ENCODE data around the gene BCL7A. TPM values are rescaled to one million over a fixed set of nuclear protein-coding genes. Genes with fewer than 3 reads are reported as not detected.
"Not testable (repeated sequence)": the region's sequence is repeated elsewhere in the genome, so short reads cannot be mapped to it uniquely, and the experiment has no call there.

Gene BCL7A
- total and polyA plus RNA-seq, 2 donors, result 5.5 to 24.3 TPM

DNA sequence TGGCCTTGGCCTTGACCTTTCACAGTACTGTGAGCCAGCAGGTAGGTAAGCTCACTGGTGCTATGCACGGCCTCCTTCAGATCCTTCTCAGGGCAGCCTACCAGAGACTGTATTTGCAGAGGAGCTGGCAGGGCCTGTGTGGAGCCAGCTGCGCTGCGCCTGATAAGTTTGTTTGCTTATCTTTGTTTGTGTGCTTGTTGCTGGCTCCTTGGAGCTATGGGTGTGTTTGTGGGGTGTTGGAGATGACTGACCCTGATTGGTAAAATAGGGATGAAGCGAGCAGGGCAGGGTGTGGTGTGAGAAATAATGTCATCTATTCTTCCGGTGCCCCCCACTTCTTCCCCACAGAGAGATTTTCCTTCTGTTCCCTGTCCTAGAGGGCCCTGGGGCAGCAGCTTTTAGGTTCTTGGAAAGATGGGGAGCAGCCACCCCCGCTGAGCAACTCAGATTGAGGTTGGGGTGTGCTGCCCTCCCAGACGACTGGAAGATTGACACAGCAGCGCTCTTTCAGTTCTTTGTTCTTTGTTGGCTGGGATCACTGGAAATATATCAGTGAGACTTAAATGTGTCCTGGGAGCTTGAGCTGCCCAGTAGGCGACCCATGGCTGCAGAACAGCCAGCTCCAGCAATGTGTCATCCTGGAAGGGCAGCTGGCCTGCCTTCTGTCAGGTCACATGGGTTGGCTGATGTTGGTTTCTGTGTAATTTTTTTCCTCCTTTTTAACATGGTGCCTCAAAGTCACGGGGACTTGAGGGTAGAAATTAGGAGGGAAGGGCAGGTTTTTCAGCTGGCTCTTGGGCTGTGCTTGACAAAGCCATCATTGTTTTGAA lies 76.5 kb downstream of the BCL7A start:
- DNase-seq (ENCODE audit: low read depth in 6 of 9, low spot score in 9 of 9), result peak in 1 of 9 donors; percentile 34
- Histone ChIP-seq H3K27ac (ENCODE audit: low read depth in 1 of 2, low read length in 1 of 2) (peak overlapping the region; percentile 72 to 87), H3K4me1 (ENCODE audit: control insufficient read depth in 2 of 2, insufficient read depth in 2 of 2, low read length in 2 of 2) (peaks cover 21 to 60% of the 10 kb centered on the region in 2 donors), H3K9me3 (ENCODE audit: control insufficient read depth in 2 of 2, insufficient read depth in 1 of 2, low read length in 1 of 2) (peaks cover 0 to 12% of the 10 kb centered on the region in 2 donors), H3K36me3 (ENCODE audit: control insufficient read depth in 2 of 2, insufficient read depth in 2 of 2, low read length in 1 of 2) (no peaks in the 10 kb centered on the region), H3K4me3 (ENCODE audit: low read length in 2 of 2) (no peak overlapping the region), H3K27me3 (ENCODE audit: control insufficient read depth in 2 of 2, insufficient read depth in 1 of 2, low read length in 1 of 2) (no peaks in the 10 kb centered on the region)
- 70% methylated on average over 10 of the region's 10 CpGs for whole genome bisulfite sequencing

DNA sequence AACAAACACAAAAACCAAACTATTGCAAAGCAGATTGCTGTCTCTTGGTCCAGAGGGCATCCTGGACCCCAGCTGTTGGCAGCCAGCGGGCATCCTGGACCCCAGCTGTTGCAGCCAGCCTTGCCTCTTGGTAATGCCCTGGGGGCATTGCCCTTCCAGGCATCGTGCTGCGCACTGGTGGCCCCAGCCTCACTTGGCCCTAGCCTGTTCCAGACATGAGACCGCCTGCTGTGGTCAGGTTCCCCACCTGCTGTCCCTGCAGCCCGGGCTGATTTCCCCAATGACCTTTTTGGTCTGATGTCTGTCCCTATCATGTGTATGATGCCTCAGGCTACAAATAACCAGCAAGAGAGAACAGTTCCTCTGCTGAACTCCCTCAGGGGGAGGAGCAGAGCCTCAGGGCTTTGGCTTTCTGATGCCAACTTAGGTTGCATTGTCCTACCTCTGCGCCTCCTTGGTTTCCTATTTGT lies 77.6 kb downstream of the BCL7A start:
- H3K27ac ChIP-seq (ENCODE audit: low read depth in 1 of 2, low read length in 1 of 2), result peak overlapping the region; percentile 64 to 72
- peaks cover 0 to 4% of the 10 kb centered on the region in 2 donors for H3K36me3 ChIP-seq (ENCODE audit: control insufficient read depth in 2 of 2, insufficient read depth in 2 of 2, low read length in 1 of 2)
- peaks cover 0 to under 1% of the 10 kb centered on the region in 2 donors for H3K9me3 ChIP-seq (ENCODE audit: control insufficient read depth in 2 of 2, insufficient read depth in 1 of 2, low read length in 1 of 2)
- H3K27me3 ChIP-seq (ENCODE audit: control insufficient read depth in 2 of 2, insufficient read depth in 1 of 2, low read length in 1 of 2), result no peaks in the 10 kb centered on the region
- no peak for DNase-seq (ENCODE audit: low read depth in 6 of 9, low spot score in 9 of 9)
- WGBS, result 88% methylated on average over 6 of the region's 6 CpGs
- no peak overlapping the region for H3K4me3 ChIP-seq (ENCODE audit: low read length in 2 of 2)
- H3K4me1 ChIP-seq (ENCODE audit: control insufficient read depth in 2 of 2, insufficient read depth in 2 of 2, low read length in 2 of 2), result peaks cover 21 to 59% of the 10 kb centered on the region in 2 donors

DNA sequence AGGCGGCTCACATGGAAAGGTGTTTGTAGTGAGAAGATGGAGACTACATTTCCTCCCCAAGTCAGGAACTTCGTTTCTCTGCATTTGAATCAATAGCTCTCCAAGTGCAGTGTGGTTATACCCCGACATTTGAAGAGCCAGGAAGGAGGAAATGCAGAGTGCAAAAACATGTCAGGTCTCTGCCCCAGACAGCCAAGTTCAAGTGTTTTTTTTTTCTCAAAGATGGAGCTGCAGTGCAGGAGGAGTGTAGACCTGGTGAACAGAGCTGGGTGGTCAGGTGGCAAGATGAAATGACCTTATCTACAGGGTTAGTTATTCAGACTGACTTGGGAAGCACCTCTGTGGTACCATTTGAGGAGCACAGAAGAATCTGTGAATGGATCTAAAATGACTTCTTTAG lies 78.2 kb downstream of the BCL7A start:
- no peaks in the 10 kb centered on the region for H3K27me3 ChIP-seq (ENCODE audit: control insufficient read depth in 2 of 2, insufficient read depth in 1 of 2, low read length in 1 of 2)
- 10% methylated on average over 3 of the region's 3 CpGs for WGBS
- no peak overlapping the region for H3K4me3 ChIP-seq (ENCODE audit: low read length in 2 of 2)
- H3K36me3 ChIP-seq (ENCODE audit: control insufficient read depth in 2 of 2, insufficient read depth in 2 of 2, low read length in 1 of 2), result peaks cover 0 to 4% of the 10 kb centered on the region in 2 donors
- no peaks in the 10 kb centered on the region for H3K9me3 ChIP-seq (ENCODE audit: control insufficient read depth in 2 of 2, insufficient read depth in 1 of 2, low read length in 1 of 2)
- H3K27ac ChIP-seq (ENCODE audit: low read depth in 1 of 2, low read length in 1 of 2), result peak overlapping the region; percentile 72 to 82
- DNase-seq (ENCODE audit: low read depth in 6 of 9, low spot score in 9 of 9), result peak in 1 of 9 donors; percentile 75
- peaks cover 23 to 57% of the 10 kb centered on the region in 2 donors for H3K4me1 ChIP-seq (ENCODE audit: control insufficient read depth in 2 of 2, insufficient read depth in 2 of 2, low read length in 2 of 2)

DNA sequence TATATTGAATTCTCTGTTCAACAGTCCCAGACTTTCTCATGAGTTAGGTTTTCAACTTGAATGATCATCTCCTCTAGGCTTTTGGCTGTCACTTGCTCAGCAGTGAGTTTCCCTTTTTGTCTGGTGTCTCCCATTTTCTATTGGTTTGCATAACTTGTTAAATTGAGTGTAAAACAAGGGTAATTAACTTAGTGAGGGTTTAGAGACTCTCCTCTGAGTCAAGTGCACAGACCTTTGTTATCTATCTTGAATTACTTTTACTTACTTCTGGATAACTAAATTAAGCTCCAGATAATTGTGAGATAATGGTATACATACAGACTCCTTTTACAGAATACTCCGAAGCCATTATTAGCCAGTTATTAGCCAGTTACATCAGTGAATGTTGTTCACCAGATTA lies 78.9 kb downstream of the BCL7A start:
- Histone ChIP-seq H3K9me3 (ENCODE audit: control insufficient read depth in 2 of 2, insufficient read depth in 1 of 2, low read length in 1 of 2) (no peaks in the 10 kb centered on the region), H3K4me1 (ENCODE audit: control insufficient read depth in 2 of 2, insufficient read depth in 2 of 2, low read length in 2 of 2) (peaks cover 26 to 60% of the 10 kb centered on the region in 2 donors), H3K4me3 (ENCODE audit: low read length in 2 of 2) (no peak overlapping the region), H3K36me3 (ENCODE audit: control insufficient read depth in 2 of 2, insufficient read depth in 2 of 2, low read length in 1 of 2) (peaks cover 0 to 4% of the 10 kb centered on the region in 2 donors), H3K27ac (ENCODE audit: low read depth in 1 of 2, low read length in 1 of 2) (peak overlapping the region in 1 of 2 donors; percentile 72), H3K27me3 (ENCODE audit: control insufficient read depth in 2 of 2, insufficient read depth in 1 of 2, low read length in 1 of 2) (no peaks in the 10 kb centered on the region)
- DNase-seq (ENCODE audit: low read depth in 6 of 9, low spot score in 9 of 9), result no peak
- WGBS, result 99% methylated on average over 1 of the region's 1 CpG

DNA sequence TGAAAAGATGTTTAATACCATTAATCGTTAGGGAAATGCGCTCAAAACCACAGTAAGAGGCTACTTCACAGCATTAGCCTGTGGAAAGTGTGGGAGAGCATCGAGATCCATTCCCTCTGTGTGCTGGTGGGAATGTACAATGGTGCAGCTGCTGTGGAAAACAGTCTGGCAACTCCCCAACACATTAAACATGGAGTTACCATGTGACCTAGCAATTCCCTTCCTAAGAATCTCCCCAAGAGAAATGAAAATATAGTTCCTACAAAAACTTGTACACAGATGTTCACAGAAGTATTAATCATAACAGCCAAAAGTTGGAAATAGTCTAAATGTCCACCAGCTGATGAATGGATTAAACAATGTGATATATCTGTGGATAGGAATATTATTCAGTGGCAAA lies 80.6 kb downstream of the BCL7A start:
- Histone ChIP-seq H3K4me3 (ENCODE audit: low read length in 2 of 2) (no peak overlapping the region), H3K36me3 (ENCODE audit: control insufficient read depth in 2 of 2, insufficient read depth in 2 of 2, low read length in 1 of 2) (peaks cover 0 to 4% of the 10 kb centered on the region in 2 donors), H3K9me3 (ENCODE audit: control insufficient read depth in 2 of 2, insufficient read depth in 1 of 2, low read length in 1 of 2) (no peaks in the 10 kb centered on the region), H3K4me1 (ENCODE audit: control insufficient read depth in 2 of 2, insufficient read depth in 2 of 2, low read length in 2 of 2) (peaks cover 28 to 64% of the 10 kb centered on the region in 2 donors), H3K27me3 (ENCODE audit: control insufficient read depth in 2 of 2, insufficient read depth in 1 of 2, low read length in 1 of 2) (no peaks in the 10 kb centered on the region), H3K27ac (ENCODE audit: low read depth in 1 of 2, low read length in 1 of 2) (no peak overlapping the region)
- WGBS, result 97% methylated on average over 3 of the region's 3 CpGs
- no peak for DNase-seq (ENCODE audit: low read depth in 6 of 9, low spot score in 9 of 9)

DNA sequence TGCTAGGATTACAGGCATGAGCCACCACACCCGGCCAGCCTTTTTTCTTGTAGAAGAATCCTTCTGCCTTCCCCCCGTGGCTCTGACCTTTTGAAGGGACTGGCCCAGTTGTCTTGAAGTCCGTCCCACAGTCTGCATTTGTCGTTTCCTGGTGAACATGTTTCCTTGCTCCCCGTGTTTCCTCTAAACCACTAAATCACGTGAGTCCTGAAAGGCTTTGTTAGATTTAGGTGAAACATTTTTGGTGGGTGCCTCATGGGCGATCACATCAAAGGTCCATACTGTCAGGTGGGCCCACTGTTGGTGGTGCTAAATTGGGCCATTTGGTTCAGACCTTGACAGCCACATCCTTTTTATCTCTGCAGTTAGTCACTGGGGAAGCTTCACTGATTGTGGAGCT lies 83.2 kb downstream of the BCL7A start:
- Histone ChIP-seq H3K27ac (ENCODE audit: low read depth in 1 of 2, low read length in 1 of 2) (peak overlapping the region; percentile 19 to 36), H3K4me3 (ENCODE audit: low read length in 2 of 2) (no peak overlapping the region), H3K4me1 (ENCODE audit: control insufficient read depth in 2 of 2, insufficient read depth in 2 of 2, low read length in 2 of 2) (peaks cover 14 to 48% of the 10 kb centered on the region in 2 donors), H3K27me3 (ENCODE audit: control insufficient read depth in 2 of 2, insufficient read depth in 1 of 2, low read length in 1 of 2) (no peaks in the 10 kb centered on the region), H3K9me3 (ENCODE audit: control insufficient read depth in 2 of 2, insufficient read depth in 1 of 2, low read length in 1 of 2) (no peaks in the 10 kb centered on the region), H3K36me3 (ENCODE audit: control insufficient read depth in 2 of 2, insufficient read depth in 2 of 2, low read length in 1 of 2) (peaks cover 0 to 4% of the 10 kb centered on the region in 2 donors)
- DNase-seq (ENCODE audit: low read depth in 6 of 9, low spot score in 9 of 9), result peak in 1 of 9 donors; percentile 63
- WGBS, result 8% methylated on average over 7 of the region's 7 CpGs

DNA sequence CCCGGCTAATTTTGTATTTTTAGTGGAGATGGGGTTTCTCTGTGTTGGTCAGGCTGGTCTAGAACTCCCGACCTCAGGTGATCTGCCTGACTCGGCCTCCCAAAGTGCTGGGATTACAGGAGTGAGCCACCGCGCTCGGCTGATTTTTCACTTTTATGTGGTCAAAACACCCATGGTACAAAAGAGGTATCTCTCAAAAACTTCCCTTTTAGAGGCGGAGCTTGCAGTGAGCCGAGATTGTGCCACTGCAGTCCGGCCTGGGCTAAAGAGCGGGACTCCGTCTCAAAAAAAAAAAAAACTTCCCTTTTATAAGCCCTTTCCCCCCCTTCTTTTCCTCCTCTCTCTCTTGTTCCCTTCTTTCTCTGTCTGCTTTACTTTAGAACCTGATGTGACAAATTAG lies 83.8 kb downstream of the BCL7A start:
- not testable (repeated sequence) for H3K36me3 ChIP-seq (ENCODE audit: control insufficient read depth in 2 of 2, insufficient read depth in 2 of 2, low read length in 1 of 2); DNase-seq (ENCODE audit: low read depth in 6 of 9, low spot score in 9 of 9); H3K9me3 ChIP-seq (ENCODE audit: control insufficient read depth in 2 of 2, insufficient read depth in 1 of 2, low read length in 1 of 2); H3K4me3 ChIP-seq (ENCODE audit: low read length in 2 of 2); H3K27me3 ChIP-seq (ENCODE audit: control insufficient read depth in 2 of 2, insufficient read depth in 1 of 2, low read length in 1 of 2); H3K27ac ChIP-seq (ENCODE audit: low read depth in 1 of 2, low read length in 1 of 2)
- H3K4me1 ChIP-seq (ENCODE audit: control insufficient read depth in 2 of 2, insufficient read depth in 2 of 2, low read length in 2 of 2), result peaks cover 11 to 43% of the 10 kb centered on the region in 2 donors
- WGBS, result 28% methylated on average over 11 of the region's 11 CpGs

DNA sequence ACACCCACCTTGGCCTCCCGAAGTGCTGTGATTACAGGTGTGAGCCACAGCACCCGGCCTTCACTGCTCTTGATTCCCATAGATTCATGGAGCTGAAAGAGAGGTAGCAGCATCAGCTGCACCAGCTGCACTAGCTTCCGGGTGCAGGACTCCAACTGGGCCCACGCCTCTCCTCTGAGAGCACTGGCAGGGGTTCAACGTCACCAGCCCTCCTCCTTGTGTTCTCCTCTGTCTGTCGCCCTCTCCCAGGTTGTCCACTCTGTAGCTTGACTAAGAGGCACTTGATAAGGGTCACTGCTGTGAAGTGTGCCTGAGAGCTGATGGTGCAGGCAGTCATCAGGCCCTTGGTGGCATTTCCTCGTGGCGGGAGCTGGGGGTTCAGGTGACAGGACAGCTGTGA lies 85.2 kb downstream of the BCL7A start:
- Histone ChIP-seq H3K4me1 (ENCODE audit: control insufficient read depth in 2 of 2, insufficient read depth in 2 of 2, low read length in 2 of 2) (peaks cover 11 to 37% of the 10 kb centered on the region in 2 donors), H3K4me3 (ENCODE audit: low read length in 2 of 2) (no peak overlapping the region), H3K27ac (ENCODE audit: low read depth in 1 of 2, low read length in 1 of 2) (no peak overlapping the region), H3K9me3 (ENCODE audit: control insufficient read depth in 2 of 2, insufficient read depth in 1 of 2, low read length in 1 of 2) (no peaks in the 10 kb centered on the region), H3K27me3 (ENCODE audit: control insufficient read depth in 2 of 2, insufficient read depth in 1 of 2, low read length in 1 of 2) (no peaks in the 10 kb centered on the region), H3K36me3 (ENCODE audit: control insufficient read depth in 2 of 2, insufficient read depth in 2 of 2, low read length in 1 of 2) (peaks cover 0 to 4% of the 10 kb centered on the region in 2 donors)
- no peak for DNase-seq (ENCODE audit: low read depth in 6 of 9, low spot score in 9 of 9)
- WGBS, result 96% methylated on average over 8 of the region's 8 CpGs

DNA sequence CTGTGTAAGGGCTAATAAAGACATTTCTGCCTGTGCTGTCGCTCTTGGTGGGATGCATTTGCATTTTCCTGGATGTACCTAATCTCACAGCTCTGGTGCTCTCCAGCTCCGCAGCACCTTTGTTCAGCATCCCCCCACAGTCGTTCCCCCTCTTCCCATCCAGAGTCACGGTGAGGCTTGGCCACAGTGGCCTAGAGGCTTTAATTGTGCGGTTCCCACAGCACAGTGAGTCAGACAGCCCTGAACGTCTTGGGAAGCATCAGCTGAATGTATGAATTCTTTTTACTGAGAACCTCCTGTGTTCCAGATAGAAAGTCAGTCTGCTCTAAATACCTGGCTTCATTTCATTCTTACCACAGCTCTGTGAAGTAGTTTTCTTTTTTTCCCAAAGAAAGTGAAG lies 85.6 kb downstream of the BCL7A start:
- 94% methylated on average over 6 of the region's 6 CpGs for WGBS
- DNase-seq (ENCODE audit: low read depth in 6 of 9, low spot score in 9 of 9), result no peak
- H3K27ac ChIP-seq (ENCODE audit: low read depth in 1 of 2, low read length in 1 of 2), result no peak overlapping the region
- no peaks in the 10 kb centered on the region for H3K27me3 ChIP-seq (ENCODE audit: control insufficient read depth in 2 of 2, insufficient read depth in 1 of 2, low read length in 1 of 2)
- H3K4me3 ChIP-seq (ENCODE audit: low read length in 2 of 2), result no peak overlapping the region
- peaks cover 11 to 37% of the 10 kb centered on the region in 2 donors for H3K4me1 ChIP-seq (ENCODE audit: control insufficient read depth in 2 of 2, insufficient read depth in 2 of 2, low read length in 2 of 2)
- H3K9me3 ChIP-seq (ENCODE audit: control insufficient read depth in 2 of 2, insufficient read depth in 1 of 2, low read length in 1 of 2), result no peaks in the 10 kb centered on the region
- peaks cover 0 to 4% of the 10 kb centered on the region in 2 donors for H3K36me3 ChIP-seq (ENCODE audit: control insufficient read depth in 2 of 2, insufficient read depth in 2 of 2, low read length in 1 of 2)

Measured in thymus (tissue), 11 donors.